Mucosa of rectum (tissue), 2 donors: Measurements from ENCODE around the gene GALNT12.

Experiments
- H3K27ac ChIP-seq, 2 donors: one replicate each; pipeline ENCODE4 v1.7.0; 2013; ENCODE audit warnings: inconsistent platforms in 2 of 2, low read depth in 2 of 2, low read length in 2 of 2
- H3K27me3 ChIP-seq, 2 donors: one replicate each; pipeline ENCODE4 v1.7.0; 2013; ENCODE audit warnings: low read length in 2 of 2; ENCODE audit not compliant: control insufficient read depth in 2 of 2, insufficient read depth in 2 of 2
- H3K36me3 ChIP-seq, 2 donors: one replicate each; pipeline ENCODE4 v1.7.0; 2013; ENCODE audit warnings: low read length in 2 of 2; ENCODE audit not compliant: control insufficient read depth in 2 of 2, insufficient read depth in 2 of 2
- H3K4me1 ChIP-seq, 2 donors: one replicate each; pipeline ENCODE4 v1.7.0; 2013; ENCODE audit warnings: low read length in 2 of 2, mild to moderate bottlenecking in 1 of 2; ENCODE audit not compliant: control insufficient read depth in 2 of 2, insufficient read depth in 2 of 2
- H3K4me3 ChIP-seq, 2 donors: one replicate each; pipeline ENCODE4 v1.7.0; 2013; ENCODE audit warnings: low read length in 2 of 2
- H3K9ac ChIP-seq, 2 donors: one replicate each; pipeline ENCODE4 v1.7.0; 2013; ENCODE audit warnings: low read length in 2 of 2, low read depth in 1 of 2, mild to moderate bottlenecking in 1 of 2
- H3K9me3 ChIP-seq, 2 donors: one replicate each; pipeline ENCODE4 v1.7.0; 2013; ENCODE audit warnings: low read length in 2 of 2; ENCODE audit not compliant: control insufficient read depth in 2 of 2
- donor health status: healthy.
- donor health status: Normal muscosa, but diverticular disease.

The GALNT12 gene, protein sequence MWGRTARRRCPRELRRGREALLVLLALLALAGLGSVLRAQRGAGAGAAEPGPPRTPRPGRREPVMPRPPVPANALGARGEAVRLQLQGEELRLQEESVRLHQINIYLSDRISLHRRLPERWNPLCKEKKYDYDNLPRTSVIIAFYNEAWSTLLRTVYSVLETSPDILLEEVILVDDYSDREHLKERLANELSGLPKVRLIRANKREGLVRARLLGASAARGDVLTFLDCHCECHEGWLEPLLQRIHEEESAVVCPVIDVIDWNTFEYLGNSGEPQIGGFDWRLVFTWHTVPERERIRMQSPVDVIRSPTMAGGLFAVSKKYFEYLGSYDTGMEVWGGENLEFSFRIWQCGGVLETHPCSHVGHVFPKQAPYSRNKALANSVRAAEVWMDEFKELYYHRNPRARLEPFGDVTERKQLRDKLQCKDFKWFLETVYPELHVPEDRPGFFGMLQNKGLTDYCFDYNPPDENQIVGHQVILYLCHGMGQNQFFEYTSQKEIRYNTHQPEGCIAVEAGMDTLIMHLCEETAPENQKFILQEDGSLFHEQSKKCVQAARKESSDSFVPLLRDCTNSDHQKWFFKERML

DNA sequence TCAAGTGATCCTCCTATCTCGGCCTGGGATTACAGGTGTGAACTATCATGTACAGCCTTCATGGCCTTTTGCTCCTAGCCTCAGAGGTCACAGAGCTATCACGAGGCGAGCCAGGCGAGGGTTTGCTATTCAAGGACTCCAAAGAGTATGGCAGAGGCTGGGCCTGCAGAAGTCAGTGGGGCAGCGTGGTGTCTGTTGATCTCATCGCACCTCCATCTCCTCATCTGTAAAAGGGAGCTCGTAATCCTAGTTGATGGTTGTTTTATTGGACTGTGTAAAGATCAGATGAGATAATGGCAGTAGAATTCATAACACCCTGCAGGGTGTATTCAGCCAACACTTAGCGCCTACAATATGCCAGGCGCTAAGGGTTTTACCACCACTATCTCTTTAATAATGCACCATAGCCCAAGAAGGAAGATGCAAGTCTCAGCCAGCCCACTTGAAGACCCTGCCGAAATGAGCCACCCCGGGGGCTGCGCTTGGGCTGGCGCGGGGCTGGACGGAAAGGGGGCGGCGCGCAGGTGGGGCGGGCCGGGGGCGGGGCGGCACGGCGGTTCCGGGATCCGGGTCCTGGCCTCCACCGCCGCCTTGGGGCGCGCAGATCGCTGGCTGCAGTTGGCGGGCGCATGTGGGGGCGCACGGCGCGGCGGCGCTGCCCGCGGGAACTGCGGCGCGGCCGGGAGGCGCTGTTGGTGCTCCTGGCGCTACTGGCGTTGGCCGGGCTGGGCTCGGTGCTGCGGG lies at the start of gene GALNT12:
Gene GALNT12, plus strand, starts transcription at position 601 of the 744 bp plus-strand sequence. Its CDS starts 29 bp downstream, at position 630.
- Histone ChIP-seq H3K4me1 (peaks cover 24 to 55% of the 10 kb centered on the region in 2 donors), H3K9ac (peak within 1 kb of the TSS; percentile 77 to 80), H3K27ac (peak within 1 kb of the TSS; percentile 87 to 89), H3K36me3 (no peaks in the 10 kb centered on the region), H3K9me3 (no peaks in the 10 kb centered on the region), H3K27me3 (no peaks in the 10 kb centered on the region), H3K4me3 (peak within 1 kb of the TSS; percentile 78 to 79)

DNA sequence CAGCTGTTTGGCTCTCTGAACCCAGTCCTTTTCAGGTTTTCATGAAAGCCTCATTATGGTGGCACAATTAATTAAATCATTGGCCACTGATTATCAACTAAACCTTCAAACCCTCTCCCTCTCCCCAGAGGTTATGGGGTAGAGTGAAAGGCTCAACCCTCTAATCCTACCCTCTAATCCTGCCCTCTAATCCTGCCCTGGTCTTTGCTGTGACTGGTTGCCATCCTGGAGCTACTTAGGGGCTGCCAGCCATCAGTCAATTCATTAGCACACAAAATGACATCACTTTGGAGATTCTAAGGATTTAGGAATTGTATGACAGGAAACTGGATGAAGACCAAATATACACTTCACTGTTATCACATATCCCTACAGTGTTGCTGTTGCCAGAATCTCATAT lies 47.2 kb upstream of the GALNT12 start:
- H3K36me3 ChIP-seq, result peaks cover 9% of the 10 kb centered on the region in 2 donors

DNA sequence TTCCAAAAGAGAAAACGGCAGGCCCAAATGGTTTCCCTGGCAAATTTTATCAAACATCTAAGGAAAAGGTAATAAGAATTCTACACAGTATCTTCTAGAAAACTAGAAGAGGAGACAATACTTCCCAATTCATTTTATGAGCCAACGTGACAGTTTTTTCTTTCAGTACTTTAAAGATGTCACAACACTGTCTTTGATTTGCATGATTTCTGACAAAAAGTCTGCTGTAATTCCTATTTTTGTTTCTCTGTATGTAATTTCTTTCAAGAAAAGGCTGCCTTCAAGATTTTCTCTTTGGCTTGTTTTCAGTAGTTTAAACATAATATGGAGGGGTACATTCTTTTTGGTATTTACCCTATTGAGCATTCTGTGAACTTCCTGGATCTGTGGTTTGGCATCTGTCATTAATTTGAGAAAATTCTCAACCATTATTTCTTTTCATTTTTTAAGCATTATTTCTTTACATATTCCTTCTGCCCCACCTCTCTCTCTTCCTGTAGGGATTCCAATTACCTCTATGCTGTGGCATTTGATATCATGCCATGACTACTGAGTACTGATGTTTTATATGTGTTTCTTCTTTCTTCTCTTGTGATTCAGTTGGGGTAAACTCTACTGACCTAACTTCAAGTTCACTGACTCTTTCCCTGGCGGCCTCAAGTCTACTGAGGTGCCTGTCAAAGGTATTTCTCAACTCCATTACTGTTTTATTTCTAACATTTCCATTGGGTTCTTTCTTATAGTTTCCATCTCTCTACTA lies 43.3 kb upstream of the GALNT12 start:
- no peak overlapping the region for H3K4me3 ChIP-seq
- H3K36me3 ChIP-seq, result peaks cover 13 to 29% of the 10 kb centered on the region in 2 donors
- no peaks in the 10 kb centered on the region for H3K4me1 ChIP-seq
- no peak overlapping the region for H3K27ac ChIP-seq
- H3K9me3 ChIP-seq, result no peaks in the 10 kb centered on the region
- no peak overlapping the region for H3K9ac ChIP-seq
- H3K27me3 ChIP-seq, result no peaks in the 10 kb centered on the region

More for the DNA sequence above, 47.2 kb upstream of the GALNT12 start:
- Histone ChIP-seq H3K9me3 (peaks cover 0 to 3% of the 10 kb centered on the region in 2 donors), H3K4me3 (no peak overlapping the region), H3K4me1 (no peaks in the 10 kb centered on the region), H3K27ac (no peak overlapping the region), H3K9ac (no peak overlapping the region), H3K27me3 (no peaks in the 10 kb centered on the region)

DNA sequence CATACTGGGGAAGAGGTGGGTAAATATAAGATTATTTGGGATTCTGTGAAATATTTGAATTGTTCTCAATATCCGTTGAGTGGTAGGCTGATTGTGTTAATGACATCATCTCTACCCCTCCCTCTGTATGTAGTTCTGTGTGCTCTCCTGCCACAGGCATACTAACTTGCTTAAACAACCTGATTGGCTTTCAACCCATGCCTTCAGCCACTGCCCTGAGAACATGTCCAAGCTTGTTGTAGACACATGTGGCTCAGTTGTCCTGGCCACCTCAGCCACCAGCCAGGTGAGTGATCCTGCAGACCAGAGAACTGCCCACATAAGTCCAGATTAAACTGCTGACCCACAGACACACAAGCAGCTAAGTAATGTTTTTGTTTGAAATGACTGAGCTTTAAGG lies 42.2 kb upstream of the GALNT12 start:
- no peak overlapping the region for H3K9ac ChIP-seq
- H3K4me1 ChIP-seq, result no peaks in the 10 kb centered on the region
- no peaks in the 10 kb centered on the region for H3K27me3 ChIP-seq
- H3K9me3 ChIP-seq, result no peaks in the 10 kb centered on the region
- H3K36me3 ChIP-seq, result peaks cover 13 to 38% of the 10 kb centered on the region in 2 donors
- H3K4me3 ChIP-seq, result no peak overlapping the region
- H3K27ac ChIP-seq, result no peak overlapping the region

DNA sequence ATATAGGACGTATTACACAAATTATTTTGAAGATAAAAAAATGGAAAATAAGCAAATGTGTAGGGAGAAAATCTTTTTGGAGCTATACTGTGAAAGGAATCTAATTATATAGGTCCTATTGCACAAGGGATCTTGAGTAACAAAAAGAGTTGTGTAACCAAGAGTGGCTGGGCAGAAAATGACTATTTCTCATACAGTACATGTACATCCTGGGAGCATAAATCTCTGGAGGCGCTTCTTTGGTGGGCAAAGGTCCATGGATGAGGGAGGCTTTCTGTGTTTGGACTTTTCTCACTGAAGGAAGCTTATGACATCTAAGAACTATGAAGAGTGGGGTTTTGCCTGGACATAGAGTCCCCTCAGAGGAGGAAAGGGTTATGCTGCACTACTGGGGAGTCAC lies 40.9 kb upstream of the GALNT12 start:
- H3K27me3 ChIP-seq, result no peaks in the 10 kb centered on the region
- H3K4me1 ChIP-seq, result no peaks in the 10 kb centered on the region
- H3K36me3 ChIP-seq, result peaks cover 18 to 48% of the 10 kb centered on the region in 2 donors
- H3K4me3 ChIP-seq, result no peak overlapping the region
- H3K9me3 ChIP-seq, result no peaks in the 10 kb centered on the region
- no peak overlapping the region for H3K27ac ChIP-seq
- no peak overlapping the region for H3K9ac ChIP-seq

DNA sequence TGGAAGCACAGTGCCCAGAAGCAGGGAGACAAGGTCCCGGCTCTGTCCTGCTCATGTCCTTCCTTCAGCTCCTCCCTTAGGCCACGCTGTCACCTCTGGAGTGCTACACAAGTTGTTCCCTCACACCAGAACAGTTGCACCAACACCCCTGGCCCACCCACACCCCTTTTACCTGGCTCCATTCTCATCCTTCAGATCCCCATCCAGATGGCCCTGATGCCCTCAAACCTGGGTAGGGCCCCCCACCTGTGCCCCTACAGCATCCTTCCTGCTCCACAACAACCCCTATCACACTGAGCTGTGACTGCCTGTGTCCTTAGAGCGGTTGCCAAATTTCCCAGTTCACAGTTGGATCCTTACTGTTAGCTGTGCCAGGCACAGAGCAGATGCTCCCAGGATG lies 40.3 kb upstream of the GALNT12 start:
- H3K4me3 ChIP-seq, result no peak overlapping the region
- H3K36me3 ChIP-seq, result peaks cover 20 to 55% of the 10 kb centered on the region in 2 donors
- no peaks in the 10 kb centered on the region for H3K4me1 ChIP-seq
- no peak overlapping the region for H3K27ac ChIP-seq
- H3K27me3 ChIP-seq, result no peaks in the 10 kb centered on the region
- no peak overlapping the region for H3K9ac ChIP-seq
- no peaks in the 10 kb centered on the region for H3K9me3 ChIP-seq

DNA sequence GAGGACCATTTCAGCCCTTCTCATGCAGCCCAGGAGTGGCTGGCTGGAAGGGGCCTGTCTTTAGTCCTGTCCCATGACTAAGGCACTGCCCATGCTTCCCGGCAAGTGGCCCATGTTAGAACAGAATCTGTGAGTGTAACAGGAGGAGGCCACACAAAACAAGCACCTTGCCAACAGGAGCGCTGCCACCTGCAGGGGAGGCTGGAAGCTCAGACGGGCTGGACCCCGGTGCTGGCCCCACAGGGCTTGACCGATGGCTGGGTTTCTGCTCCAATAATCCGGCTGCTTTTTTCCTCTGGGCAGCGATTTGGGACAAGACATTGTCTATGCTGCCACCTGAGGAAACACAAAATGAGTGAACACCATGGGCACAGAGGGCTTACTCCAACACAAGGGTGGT lies 39.6 kb upstream of the GALNT12 start:
- H3K27ac ChIP-seq, result no peak overlapping the region
- no peaks in the 10 kb centered on the region for H3K4me1 ChIP-seq
- H3K27me3 ChIP-seq, result no peaks in the 10 kb centered on the region
- no peaks in the 10 kb centered on the region for H3K9me3 ChIP-seq
- no peak overlapping the region for H3K4me3 ChIP-seq
- peaks cover 20 to 62% of the 10 kb centered on the region in 2 donors for H3K36me3 ChIP-seq
- no peak overlapping the region for H3K9ac ChIP-seq

DNA sequence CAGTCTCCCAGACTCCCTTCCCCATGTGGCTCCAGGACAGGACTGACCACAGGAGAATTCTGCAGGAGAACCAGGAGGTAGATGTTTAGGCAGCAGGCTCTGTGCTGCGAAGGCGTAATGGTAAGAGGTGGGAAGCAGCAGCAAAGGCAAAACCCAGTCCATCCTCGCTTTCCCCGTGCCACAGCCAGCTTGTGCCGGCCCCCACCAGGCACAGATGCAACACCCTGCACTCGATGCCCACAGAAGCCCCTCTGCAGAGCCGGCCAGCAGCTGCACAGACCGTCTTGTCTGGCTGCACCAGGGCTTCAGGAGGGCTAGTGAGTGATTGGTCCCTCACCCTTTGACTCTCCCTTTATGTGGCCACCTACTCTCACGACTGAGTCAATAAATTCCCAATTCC lies 39.1 kb upstream of the GALNT12 start:
- Histone ChIP-seq H3K36me3 (peaks cover 23 to 66% of the 10 kb centered on the region in 2 donors), H3K9ac (no peak overlapping the region), H3K4me1 (no peaks in the 10 kb centered on the region), H3K27me3 (no peaks in the 10 kb centered on the region), H3K4me3 (no peak overlapping the region), H3K27ac (no peak overlapping the region), H3K9me3 (no peaks in the 10 kb centered on the region)

DNA sequence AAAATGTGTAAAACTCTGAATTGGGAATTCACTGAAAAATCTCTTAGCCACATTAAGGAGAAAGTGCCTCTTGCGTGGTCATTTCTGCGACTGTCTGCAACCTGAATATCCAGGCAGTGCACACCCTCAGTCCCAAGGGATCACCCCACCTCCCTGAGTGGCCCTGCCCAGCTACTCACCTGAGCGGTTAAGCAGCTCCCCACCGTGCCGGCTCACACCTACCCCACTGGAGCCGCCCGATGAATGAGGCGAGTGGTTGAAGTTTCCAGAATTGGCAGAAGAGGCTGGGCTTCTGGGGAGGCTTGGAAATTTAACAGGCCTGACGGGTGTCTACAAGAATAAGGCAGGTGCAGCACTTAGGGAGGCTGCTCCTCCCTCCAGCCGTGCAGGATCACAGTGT lies 36.8 kb upstream of the GALNT12 start:
- Histone ChIP-seq H3K27me3 (no peaks in the 10 kb centered on the region), H3K4me1 (no peaks in the 10 kb centered on the region), H3K9ac (no peak overlapping the region), H3K9me3 (no peaks in the 10 kb centered on the region), H3K36me3 (peaks cover 29 to 65% of the 10 kb centered on the region in 2 donors), H3K4me3 (no peak overlapping the region), H3K27ac (no peak overlapping the region)
